NCI-H2081 treated with DMSO at 0.1 percent for 48 hours (cell line): ENCODE measurements around the gene APOL1.

Experiments
- DNase-seq: peaks from one replicate; lab custom pipeline; 2025; lab: John Stamatoyannopoulos, UW

APOL1 gene

GRCh38 chr22:36291831-36292740 is 39.2 kb downstream of the APOL1 start:
- DNase-seq: no peak

GRCh38 chr22:36292823-36293530 is 40.0 kb downstream of the APOL1 start:
- DNase-seq: no peak

GRCh38 chr22:36293606-36294292 is 40.8 kb downstream of the APOL1 start:
- no peak for DNase-seq

GRCh38 chr22:36294293-36294620 is 41.3 kb downstream of the APOL1 start:
- no peak for DNase-seq

GRCh38 chr22:36294801-36295200 is 41.9 kb downstream of the APOL1 start:
- DNase-seq: no peak

GRCh38 chr22:36295247-36295646 is 42.3 kb downstream of the APOL1 start:
- DNase-seq: no peak

GRCh38 chr22:36296690-36297089 is 43.8 kb downstream of the APOL1 start:
- DNase-seq: no peak

- DNase-seq: no peak
Measured at GRCh38 chr22:36297568-36297967, 44.6 kb downstream of the APOL1 start.

GRCh38 chr22:36298118-36298517 is 45.2 kb downstream of the APOL1 start:
- DNase-seq: no peak

- no peak for DNase-seq
Measured at GRCh38 chr22:36298601-36299000, 45.7 kb downstream of the APOL1 start.

GRCh38 chr22:36299295-36299694 is 46.4 kb downstream of the APOL1 start:
- DNase-seq: no peak

GRCh38 chr22:36299911-36300310 is 47.0 kb downstream of the APOL1 start:
- no peak for DNase-seq

GRCh38 chr22:36300396-36301212 is 47.7 kb downstream of the APOL1 start:
- DNase-seq: no peak

- DNase-seq: no peak
Measured at GRCh38 chr22:36301384-36301828, 48.5 kb downstream of the APOL1 start.

- no peak for DNase-seq
Measured at GRCh38 chr22:36301851-36302250, 48.9 kb downstream of the APOL1 start.

- no peak for DNase-seq
Measured at GRCh38 chr22:36302439-36303114, 49.6 kb downstream of the APOL1 start.

- no peak for DNase-seq
Measured at GRCh38 chr22:36303115-36303467, 50.2 kb downstream of the APOL1 start.

GRCh38 chr22:36303874-36304273 is 50.9 kb downstream of the APOL1 start:
- DNase-seq: no peak

GRCh38 chr22:36304429-36304828 is 51.5 kb downstream of the APOL1 start:
- DNase-seq: no peak

- no peak for DNase-seq
Measured at GRCh38 chr22:36305813-36306212, 52.9 kb downstream of the APOL1 start.

GRCh38 chr22:36306227-36306626 is 53.3 kb downstream of the APOL1 start:
- no peak for DNase-seq
